SK-N-DZ (cell line): ENCODE results near the gene SPEN.

Experiments used
- DNase-seq: peaks from one replicate; pipeline ENCODE4 v3.0.0-alpha.2; 2015; ENCODE audit warnings: low spot score

SPEN gene

DNA sequence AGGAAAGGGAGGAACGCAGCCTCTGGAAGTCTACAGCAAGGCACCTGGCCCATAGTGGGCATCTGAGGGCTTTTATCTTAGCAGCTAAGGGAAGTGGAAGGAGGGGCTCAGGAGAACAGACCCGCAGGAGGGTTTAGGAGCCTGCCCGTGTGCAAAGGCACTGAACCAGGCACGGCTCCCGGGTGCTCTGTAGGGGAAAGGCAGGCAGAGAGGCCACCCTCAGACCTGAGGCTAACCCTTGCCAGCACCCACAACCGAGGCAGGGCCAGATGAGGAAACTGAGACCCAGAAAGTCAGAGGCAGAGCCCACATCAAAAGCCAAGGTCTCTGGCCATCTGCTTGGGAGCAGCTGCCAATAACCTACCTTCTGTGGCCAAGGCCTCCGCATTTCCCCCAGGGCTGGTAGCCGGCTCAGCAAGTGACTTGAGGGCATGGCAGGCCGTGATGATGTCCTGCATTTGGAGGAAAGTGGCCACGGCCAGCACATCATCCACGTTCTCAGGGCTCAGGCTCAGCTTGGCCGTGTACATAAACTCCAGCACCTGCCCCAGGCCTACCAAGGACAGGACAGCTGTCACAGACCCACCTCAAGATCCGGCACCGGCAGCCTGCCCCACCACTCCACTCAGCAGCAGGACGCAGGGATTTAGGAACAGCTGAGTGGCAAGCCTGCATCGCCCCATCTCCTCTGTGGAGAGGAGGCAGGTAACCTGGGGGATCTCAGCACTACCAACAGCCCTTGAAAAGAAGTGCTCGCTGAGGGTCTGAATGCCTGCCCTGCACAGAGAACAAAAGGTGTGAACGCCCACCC lies 99.3 kb downstream of the SPEN start:
- no peak for DNase-seq

DNA sequence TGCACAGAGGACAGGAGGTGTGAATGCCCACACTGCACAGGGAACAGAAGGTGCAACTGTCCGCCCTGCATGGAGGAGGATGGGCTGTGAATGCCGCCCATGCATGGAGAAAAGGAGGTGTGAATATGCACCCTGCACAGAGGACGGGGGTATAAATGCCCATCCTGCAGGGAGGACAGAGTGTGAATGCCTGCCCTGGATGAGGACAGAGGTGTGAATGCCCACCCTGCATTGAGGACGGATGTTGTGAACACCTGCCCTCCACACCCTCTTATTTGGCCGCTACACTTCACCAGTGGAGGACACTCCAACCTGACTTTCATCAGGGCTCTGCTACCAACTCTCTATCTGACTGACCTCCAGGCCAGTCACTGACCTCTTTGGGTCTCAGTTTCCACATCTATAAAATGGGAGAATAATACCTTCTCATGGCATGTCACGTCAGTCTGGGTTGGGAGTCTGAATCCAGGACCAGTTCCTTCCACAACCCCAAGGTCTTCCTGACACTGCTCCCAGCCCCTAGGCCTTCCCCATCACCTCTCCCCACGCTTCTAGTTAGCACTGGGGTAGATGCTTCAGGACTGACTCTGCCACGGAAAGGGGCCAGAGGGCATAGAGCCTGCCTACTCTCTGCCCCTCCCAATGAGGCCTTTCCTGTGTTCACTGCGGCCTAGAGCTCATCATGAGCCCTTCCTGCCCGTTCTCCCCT lies 100.0 kb downstream of the SPEN start:
- DNase-seq, result no peak

DNA sequence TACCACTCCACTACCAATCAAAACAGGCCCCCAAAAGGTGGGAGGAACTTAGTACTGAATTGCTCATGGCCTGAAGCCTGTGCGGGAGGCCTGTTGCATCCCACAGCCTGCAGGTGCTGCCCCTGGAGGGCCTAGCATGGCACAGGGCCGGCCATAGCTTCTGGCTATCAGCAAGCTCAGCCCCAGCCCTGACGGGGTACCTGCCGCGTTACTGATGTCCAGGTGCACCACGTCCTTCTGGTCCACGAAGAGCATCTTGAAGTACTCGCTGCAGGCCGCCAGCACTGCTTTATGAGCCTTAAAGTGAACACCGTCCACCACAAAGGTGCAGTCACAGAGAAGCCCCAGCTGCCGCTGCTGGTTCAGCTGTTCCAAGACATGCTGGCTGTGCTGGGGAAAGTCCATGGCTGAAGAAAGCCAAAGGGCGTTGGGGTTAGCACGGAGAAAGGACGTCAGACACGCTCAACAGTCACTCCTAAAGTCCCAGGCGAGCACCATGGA lies 100.6 kb downstream of the SPEN start:
- no peak for DNase-seq

DNA sequence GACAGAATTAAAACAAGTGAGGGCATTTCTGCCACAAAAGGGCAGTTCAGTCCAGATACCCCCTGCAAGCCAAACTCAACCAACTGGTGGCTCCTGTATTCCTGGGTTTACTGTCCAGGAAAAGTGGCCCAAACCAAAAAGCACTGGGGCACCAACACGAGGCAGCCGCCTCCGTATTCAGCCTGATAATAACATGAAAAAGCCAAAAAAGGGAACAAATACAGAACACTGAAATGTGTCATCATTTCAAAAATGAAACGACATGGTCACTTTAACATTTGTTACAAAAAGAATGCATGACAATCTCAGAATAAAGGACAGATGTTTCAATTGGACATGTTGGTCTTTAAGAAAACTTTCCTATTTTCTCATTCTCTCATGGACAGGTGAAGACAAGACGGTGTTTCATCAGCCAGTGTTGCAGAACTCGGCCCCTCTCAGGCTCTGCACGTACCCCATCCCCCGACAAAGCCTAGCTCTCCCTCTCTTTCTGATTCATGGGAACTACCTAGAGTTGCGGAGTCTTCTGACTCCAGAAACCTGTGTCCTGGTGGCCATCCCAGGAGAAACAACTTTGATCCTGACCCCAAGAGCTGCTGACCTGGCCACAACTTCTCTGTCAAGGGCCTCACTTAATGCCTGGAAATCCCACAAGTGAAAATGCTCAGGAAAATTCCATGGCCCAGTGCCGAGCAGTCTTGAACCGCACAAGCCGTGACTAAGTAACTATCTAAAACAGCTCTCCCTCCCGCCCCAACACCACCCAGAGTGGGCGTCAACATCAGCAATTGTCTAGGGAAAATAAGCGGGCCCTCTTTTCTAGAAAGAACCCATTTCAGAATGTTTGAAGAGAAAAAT lies 101.3 kb downstream of the SPEN start:
- DNase-seq, result no peak

DNA sequence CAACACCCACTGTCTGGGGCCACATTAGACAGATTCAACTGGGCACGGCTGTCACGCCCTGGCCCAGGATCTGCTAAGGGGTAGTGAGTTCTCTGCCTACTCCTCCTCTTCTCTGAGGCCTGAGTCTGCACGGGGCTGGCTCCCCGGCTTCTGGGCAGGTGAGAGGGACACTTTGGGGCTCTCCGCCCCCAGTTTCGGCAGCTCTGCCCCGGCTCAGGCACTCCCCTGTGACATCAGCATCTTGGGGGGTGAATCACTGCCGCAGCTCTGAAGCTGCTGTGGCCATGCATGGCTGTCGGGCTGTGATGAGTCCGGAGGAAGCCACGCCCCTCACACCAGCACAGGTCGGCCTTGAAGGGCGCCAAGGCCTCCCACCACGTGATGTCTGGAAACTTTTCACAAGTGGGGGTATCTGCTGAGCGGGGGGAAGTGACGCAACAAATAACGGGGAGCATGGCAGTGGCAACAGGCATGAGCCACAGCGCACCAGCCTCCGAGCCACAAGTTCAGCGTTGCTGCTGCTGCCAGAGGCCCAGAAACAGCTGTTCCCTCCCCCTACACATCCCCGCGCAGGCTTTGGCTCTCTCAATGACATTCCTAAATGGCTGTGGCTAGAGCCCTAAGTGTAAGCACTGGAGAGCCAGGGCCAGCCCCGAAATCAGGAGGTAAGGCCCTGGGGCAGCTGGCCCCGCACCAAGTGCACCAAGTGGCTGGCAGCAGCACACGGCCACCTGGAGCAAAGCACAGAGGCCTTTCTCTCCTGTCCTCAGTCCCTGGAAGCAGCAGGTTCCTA lies 102.1 kb downstream of the SPEN start:
- DNase-seq, result no peak

DNA sequence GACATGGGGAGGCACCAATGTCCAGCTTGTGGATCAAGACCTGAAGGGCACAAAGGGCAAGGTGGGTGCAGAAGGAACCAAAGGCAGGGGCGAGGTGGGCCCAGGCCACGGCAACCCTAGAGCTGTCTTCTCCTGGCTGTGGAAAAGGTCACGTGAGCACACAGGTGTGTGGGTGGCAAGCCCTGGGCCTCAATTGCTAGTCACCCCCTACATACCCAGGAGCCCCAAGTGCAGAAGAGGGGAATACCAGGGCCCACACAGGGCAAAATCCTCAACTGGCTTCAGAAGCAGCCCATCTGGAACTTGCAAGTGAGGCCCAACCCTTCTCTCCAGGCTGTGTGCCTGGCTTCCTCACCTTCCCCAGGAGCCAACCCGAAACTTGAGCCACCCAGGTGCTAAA lies 102.8 kb downstream of the SPEN start:
- DNase-seq, result no peak

DNA sequence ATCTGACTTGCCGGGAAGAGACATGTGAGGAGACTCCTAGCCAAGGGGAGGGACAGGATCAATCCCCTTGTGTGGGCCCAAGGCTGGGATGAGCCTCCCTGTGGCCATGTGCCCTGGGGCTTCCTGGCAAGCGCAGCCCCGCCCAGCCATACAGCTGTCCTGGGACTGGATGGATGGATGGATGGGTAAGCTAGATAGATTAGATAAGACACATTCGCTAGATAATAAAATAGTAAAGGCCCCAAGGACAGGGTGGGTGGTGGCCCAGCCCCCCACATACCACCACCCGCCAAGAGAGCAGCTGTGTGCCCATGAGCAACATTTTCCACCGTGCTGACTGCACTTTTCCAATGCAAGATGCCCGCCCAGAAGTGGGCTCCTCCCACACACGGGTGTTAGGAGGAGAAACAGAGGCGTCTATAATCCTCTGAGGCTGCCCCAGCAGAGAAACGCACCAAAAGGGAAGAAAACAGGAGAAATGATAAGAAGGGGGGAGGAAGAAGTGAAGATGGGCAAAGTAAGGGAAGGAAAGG lies 103.3 kb downstream of the SPEN start:
- no peak for DNase-seq

DNA sequence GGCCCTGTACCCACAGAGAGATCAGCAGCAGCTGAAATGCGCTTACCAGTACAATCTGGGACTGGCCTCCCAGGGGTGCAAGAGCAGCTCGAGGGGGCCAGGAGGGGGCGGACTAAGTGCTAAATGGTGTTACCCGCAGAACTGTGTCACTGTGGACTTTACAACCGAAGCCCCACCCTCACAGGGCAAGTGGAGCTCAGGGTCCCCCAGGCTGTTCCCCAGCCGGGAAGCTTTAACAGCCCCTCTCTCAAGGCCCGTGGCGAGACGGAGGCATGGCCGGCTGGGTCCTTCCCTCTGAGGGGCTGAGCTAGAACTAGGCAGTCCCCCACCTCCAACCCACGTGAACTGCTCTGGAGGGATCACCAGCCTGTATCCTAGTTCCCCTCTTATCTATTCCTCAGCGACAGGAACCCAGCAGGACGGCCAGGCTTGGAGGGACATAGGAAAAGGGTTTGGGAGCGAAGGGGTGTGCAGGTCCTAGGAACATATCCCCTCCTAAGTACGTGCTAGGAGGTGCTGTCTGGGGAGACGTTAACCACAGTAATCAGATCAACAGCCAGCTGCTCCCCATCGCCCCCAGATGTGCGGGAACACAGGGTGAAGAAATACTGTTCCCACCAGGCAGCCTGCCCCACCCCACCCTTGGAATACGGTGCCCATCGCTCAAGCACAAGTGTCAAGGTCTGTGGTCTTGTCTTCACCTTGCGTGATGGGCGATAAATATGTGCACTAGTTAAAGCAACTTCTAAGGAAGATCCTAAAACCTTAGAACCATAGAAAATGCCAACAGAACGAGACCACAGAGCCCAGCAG lies 104.0 kb downstream of the SPEN start:
- no peak for DNase-seq

DNA sequence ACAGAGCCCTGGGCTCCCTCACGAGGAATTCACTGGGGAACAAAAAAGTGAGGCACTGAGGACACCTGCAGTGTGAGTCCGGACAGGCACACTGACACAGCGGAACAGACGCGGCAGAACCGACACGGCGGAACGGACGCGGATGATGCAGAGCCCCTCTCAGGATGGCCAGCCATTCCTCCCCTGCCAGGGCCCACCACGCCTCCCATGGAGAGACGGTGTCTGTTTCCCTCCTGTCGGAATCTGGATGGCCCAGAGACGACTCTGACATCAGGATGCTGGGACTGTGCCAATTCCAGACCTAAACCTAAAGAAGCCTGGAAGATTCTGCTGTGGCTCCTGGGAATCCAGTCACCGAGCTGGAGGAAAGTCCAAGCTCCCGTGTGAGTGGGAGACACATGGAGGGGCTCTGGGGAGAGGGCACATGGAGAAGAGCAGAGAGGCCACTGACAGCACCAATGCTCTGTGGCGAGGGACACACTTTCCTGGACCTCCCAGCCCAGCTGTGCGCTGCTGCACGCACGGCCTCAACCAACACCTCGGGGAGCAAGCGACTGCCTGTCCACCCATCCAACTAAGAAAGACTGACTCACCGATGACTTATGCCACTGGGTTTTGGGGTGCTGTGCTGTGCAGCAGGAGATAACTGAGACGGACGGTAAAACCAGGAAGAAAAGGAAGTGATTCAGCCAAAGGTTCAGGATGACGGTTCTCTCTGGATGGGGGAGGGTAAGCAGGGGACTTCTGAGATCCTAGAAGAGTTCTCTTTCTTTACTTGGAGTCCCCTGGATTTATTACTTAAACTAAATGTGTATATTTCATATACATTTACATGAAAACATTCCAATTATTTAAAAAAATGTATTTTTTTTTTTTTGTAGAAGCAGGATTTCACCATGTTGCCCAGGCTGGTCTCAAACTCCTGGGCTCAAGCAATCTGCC lies 105.1 kb downstream of the SPEN start:
- no peak for DNase-seq

DNA sequence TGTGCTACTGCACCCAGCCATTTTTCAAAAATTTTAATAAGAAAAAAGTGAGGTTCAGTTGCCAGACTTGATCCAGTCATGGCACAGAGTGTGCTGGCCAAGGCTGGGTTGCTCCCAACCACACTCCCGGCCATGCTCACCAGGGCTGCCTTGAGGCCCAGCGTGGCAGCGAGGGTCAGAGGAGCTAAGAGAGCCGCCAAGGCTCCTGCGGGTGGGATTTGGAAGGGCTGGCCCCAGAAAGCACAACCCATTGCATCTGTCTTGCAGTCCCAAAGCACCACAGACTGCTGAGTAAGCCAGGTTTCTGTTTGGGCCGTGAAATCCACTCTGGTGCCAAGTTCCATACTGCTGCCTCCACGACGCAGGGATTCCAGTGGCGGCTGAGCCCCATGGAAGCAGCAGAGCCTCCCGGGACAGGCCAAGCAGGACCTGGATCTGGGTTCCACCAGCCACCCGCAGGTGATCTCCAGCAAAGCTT lies 105.8 kb downstream of the SPEN start:
- DNase-seq, result no peak

DNA sequence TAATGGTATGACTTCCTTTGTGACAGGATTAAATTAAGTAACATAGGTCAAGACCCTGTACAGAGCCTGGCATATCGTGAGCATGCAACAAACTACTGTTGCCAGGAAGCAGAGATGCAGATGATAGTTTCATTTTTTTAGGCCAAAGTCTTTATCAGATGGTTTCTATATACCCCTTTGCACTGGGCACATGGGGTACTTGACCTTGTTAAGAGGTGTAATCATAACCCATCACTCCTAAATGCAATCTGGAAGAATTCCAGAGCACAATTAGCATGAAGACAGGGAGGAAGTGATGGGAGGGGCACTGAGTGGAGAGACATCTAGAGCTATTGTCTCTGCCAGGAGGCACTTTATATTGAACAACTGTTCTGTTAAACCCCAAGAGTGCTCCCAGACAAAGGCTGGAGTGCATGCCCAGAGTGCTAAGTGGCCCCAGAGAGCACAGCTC lies 106.3 kb downstream of the SPEN start:
- DNase-seq, result no peak

DNA sequence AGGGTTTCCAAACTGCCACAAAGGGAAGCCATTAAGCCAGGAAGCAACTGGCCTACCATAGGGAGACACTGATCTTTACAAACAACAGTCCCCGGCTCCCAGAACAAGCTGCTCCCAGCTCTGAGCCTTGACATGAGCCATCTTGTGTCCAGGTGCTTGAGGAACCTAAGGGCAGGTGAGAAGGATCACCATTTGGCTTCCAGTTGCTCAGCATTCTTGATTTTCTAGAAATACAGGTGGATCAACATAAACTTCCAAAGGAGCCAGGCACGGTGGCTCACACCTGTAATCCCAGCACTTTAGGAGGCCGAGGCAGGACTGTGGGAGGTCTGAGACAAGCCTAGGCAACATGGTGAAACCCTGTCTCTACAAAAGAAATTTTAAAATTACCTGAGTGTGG lies 106.8 kb downstream of the SPEN start:
- DNase-seq, result no peak

DNA sequence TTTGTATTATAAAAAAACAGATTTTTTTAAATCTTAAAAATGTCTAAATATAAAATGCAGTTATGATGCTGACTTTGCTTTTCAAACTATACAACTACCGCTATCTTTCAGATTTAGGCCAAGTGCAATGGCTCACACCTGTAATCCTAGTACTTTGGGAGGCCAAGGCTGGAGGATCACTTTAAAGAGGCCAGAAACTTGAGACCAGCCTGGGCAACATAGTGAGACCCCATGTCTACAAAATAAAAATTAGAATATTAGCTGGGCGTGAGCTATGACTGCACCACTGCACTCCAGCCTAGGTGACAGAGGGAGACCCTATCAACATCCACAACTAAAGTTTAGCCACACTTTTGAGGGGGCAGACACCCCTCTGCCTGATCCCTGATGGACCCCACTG lies 108.0 kb downstream of the SPEN start:
- no peak for DNase-seq

DNA sequence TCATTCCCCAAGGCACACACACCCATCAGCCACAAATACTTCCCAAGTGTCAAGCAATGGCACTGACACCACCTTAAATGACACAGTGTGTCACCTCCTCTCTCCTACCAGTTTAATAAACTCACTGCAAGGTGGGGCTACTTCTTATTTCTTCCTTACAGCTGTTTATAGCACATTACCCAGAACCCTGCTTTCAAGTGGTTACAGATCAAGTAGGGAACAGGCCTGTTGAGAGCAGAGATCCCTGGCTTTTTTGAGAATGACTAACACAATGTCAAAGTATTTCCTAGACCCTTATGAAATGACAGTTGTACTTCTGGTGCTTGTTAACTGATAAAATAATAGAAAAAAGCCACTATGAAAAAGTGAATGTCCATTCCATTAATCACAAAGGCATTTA lies 108.6 kb downstream of the SPEN start:
- no peak for DNase-seq

DNA sequence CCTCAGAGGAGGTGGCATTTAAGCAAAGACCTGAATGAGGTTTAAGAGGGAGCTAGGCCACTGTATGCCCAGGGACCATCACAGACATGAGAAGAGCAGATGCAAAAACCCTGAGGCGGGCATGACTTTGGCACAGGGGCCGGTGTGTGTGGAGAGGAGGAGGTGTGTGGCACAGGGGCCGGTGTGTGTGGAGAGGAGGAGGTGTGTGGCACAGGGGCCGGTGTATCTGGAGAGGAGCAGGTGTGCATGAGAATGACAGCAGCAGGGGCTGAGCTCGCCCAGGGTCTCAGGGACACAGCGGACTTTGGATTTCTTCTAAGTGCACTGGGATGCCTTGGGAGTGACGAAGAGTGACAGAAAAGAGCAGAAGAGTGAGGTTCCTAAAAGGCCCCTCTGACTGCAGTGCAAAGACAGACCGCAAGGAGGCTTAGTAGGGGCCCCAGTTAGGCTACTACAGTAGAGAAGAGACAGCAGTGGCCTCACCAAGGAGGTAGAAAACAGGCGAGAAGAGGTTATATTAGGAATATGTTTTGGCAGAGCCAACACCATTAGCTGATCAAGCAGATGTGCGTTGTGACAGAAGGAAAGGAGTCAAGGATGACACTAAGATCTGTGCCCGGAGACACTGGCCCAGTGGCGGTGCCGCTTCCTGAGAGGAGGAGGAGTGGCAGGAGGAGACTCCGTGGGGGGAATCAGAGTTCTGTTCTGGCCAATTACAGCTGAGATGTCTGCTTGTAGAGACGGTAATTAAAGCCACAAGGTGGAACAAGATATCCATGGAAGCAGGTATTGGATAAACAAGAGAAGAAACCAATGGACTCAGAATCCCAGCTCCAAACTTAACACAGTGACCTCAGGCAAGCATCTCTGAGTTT lies 110.0 kb downstream of the SPEN start:
- DNase-seq, result no peak

DNA sequence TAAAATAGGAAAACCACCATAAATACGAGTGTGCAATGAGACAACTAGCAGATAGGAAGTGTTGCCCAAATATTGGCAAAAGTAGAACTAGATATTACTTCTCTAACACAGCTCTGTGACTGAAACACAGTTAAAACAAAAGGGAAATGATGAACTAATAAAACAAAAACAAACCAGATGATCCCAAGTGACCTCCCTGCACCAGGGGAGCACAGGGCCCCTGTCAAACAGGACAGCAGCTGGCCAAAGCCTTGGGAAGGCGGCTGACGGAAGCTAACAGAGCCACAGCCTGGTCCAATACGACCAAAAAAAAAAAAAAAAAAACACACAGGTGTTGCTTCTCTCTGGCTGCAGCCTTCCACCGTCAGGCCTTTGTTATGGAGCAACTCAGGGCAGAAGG lies 110.6 kb downstream of the SPEN start:
- DNase-seq, result no peak

DNA sequence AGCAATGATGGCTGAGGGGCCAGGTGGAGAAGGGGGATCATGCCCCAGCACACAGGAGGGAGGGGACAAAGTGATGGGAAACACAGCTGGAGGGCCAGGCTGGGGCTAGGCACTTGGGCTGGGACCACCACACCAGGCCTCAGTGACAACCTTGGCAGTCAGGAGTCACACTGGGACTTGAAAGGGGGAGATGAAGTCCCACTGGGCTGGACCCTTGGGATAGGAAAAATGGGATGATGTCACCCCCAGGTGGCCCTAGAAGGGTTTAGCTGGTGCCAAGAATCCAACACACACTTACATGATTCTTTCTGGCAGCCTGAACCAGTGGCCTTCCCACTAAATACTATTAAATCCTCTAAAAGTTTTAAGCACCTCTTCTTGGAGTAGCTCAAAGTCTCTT lies 111.3 kb downstream of the SPEN start:
- DNase-seq, result no peak

DNA sequence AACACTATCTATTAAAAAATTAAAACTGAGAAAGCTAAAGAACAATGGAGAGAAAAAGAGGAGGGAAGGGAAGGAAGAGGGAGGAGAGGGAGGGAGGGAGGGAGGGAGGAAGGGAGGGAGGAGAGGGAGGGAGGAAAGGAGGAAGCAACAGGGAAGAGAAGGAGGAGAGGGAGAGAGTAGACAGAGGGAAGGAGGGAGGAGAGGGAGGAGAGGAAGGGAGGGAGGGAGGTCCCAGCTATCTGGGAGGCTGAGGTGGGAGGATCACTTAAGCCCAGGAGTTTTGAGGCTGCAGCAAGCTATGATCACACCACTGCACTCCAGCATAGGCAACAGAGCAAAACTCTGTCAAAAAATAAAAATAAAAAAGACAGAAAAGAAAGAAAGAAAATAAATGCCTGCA lies 111.9 kb downstream of the SPEN start:
- no peak for DNase-seq
